Mucosa of rectum (tissue), 2 donors: ENCODE data around the gene F3.
A peak's percentile ranks its signal among the peaks of the same experiment; 100 is the strongest.

Experiments used
- H3K27ac ChIP-seq, 2 donors: one replicate each; pipeline ENCODE4 v1.7.0; 2013; ENCODE audit warnings: inconsistent platforms in 2 of 2, low read depth in 2 of 2, low read length in 2 of 2
- H3K27me3 ChIP-seq, 2 donors: one replicate each; pipeline ENCODE4 v1.7.0; 2013; ENCODE audit warnings: low read length in 2 of 2; ENCODE audit not compliant: control insufficient read depth in 2 of 2, insufficient read depth in 2 of 2
- H3K36me3 ChIP-seq, 2 donors: one replicate each; pipeline ENCODE4 v1.7.0; 2013; ENCODE audit warnings: low read length in 2 of 2; ENCODE audit not compliant: control insufficient read depth in 2 of 2, insufficient read depth in 2 of 2
- H3K4me1 ChIP-seq, 2 donors: one replicate each; pipeline ENCODE4 v1.7.0; 2013; ENCODE audit warnings: low read length in 2 of 2, mild to moderate bottlenecking in 1 of 2; ENCODE audit not compliant: control insufficient read depth in 2 of 2, insufficient read depth in 2 of 2
- H3K4me3 ChIP-seq, 2 donors: one replicate each; pipeline ENCODE4 v1.7.0; 2013; ENCODE audit warnings: low read length in 2 of 2
- H3K9ac ChIP-seq, 2 donors: one replicate each; pipeline ENCODE4 v1.7.0; 2013; ENCODE audit warnings: low read length in 2 of 2, low read depth in 1 of 2, mild to moderate bottlenecking in 1 of 2
- H3K9me3 ChIP-seq, 2 donors: one replicate each; pipeline ENCODE4 v1.7.0; 2013; ENCODE audit warnings: low read length in 2 of 2; ENCODE audit not compliant: control insufficient read depth in 2 of 2
- donor health status: healthy.
- donor health status: Normal muscosa, but diverticular disease.

Gene F3

DNA sequence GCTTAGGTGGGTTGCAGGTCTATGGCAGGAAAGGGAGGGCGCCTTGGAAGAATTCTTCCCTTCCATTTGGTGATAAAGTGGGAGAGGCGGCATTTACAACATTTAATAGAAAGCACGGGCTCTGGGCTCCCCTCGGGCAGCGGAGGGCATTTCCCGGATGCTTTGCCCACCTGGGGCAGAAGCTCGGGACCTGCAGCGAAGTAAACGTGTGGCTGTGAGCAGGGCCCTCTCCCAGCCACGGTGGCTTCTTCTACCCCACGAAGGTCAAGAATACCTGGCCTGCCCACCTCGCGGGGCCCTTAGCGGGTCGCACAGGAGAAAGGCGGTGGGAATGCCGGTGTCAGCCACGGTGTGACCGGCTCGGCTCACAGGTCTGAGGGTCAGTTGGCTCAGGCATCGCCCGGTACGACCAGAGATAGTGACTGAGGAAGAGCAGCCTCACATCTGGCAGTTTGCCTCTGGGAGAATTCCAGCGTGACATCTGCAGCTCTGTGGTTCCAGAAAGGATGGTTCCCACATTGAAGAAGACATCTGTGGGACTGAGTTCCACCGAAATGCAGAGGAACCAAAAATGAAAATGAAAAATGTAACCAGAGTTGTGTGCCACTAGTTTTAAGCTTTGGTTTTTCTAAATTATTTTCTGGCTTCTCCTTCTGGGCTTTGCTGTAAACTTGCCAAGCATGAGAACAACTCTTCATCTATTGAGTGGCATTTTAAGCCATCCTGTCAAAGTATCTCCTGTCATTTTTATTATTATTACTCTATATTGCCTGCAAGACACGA, 720 bp upstream of the F3 start:
- H3K9ac ChIP-seq, result peak overlapping the region; percentile 83 to 95
- no peaks in the 10 kb centered on the region for H3K9me3 ChIP-seq
- peaks cover 3 to 4% of the 10 kb centered on the region in 2 donors for H3K36me3 ChIP-seq
- peak overlapping the region; percentile 85 to 87 for H3K27ac ChIP-seq
- H3K27me3 ChIP-seq, result peaks cover 0 to 3% of the 10 kb centered on the region in 2 donors
- peaks cover 10 to 11% of the 10 kb centered on the region in 2 donors for H3K4me1 ChIP-seq
- peak overlapping the region; percentile 83 to 87 for H3K4me3 ChIP-seq

DNA sequence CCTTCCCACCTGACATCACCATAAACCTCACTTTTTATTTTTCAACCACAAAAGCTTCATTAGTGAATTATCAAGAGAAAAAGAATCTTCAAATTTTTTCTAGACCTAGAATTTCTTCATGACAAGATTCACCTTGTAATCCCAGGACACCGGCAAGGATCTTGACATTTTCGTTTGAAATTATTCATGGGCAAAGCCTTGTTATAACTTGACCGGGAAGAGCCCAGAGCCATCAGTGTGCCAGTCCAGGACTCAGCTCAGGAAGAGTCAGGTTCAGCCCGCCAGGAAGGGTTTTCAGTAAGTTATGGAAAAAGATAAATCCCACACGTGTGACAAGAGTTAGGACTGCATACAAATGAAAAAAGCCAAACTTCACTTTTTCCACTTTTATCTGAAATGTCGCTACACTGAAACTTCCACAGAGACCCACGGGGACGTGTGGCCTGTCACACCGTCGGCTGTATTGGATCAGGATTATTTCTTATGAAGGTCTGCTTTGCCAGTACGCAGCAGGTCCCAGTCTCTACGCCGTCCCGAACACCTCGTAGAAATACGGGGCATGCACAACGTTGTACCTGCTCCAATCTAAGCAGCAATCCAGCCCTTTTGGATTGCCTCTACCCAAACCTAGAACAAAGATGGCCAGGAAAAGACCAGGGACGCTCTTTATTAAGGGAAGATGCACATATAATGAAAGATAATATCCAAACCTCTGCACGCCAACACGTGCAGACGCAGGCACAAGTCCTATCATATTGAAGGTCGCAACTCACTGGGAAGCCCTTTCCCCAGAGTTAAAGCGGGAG, 916 bp downstream of the F3 start:
- Histone ChIP-seq H3K9ac (peak overlapping the region; percentile 68 to 95), H3K4me3 (peak overlapping the region; percentile 83 to 87), H3K36me3 (peaks cover 3 to 10% of the 10 kb centered on the region in 2 donors), H3K27ac (peak overlapping the region; percentile 82 to 87), H3K9me3 (no peaks in the 10 kb centered on the region), H3K27me3 (peaks cover 0 to 3% of the 10 kb centered on the region in 2 donors), H3K4me1 (peaks cover 10 to 11% of the 10 kb centered on the region in 2 donors)

DNA sequence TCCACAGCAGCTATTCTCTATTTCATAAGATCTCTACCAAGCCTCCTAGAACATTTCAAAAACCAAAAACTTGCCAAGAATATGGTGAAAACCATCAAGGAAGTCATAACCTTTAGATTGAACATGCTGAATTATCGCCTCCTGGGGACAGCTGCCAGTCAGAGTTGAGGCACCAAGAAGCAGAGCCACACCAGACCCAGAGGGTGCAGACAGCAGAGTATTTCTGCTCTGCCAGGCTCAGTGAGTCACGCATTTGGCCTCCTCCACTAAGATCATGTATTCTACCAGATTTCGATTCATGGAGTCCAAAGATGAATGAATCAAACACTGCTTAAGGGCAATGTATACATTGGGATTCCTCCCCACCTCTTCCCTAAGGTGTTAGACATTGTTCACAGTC, 2.1 kb downstream of the F3 start:
- Histone ChIP-seq H3K4me3 (peak overlapping the region; percentile 47 to 49), H3K27me3 (peaks cover 0 to 3% of the 10 kb centered on the region in 2 donors), H3K36me3 (peaks cover 13 to 16% of the 10 kb centered on the region in 2 donors), H3K27ac (peak overlapping the region; percentile 23 to 28), H3K9ac (no peak overlapping the region), H3K4me1 (peaks cover 10 to 11% of the 10 kb centered on the region in 2 donors), H3K9me3 (no peaks in the 10 kb centered on the region)

DNA sequence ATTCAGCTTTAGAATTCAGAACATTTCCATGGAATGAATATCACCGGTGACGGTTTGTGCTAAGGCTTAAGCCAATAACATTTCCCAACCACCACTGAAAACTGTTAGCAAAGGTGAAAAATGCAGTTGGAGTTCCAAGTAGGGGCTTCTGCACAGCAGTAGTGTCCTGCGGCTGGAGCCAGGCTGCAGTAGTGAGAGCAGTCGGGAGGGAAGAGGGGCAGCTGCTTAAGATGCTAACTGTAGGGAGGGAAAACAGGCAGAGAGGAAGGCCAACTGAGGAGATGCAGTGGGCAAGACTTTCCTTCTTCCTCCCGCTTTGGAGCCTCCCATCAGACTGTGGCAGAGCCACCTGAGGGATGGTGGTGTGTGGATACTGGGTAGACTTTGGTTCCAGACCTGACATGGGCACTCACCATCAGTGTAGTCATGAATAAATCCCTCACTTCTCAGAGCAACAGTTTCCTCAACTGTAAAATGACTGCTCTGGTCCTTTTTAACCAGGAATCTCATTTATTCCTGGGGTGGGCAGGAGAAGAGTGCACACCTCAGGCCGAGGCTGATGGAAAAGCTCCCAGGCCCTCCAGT, 3.2 kb downstream of the F3 start:
- Histone ChIP-seq H3K4me1 (peaks cover 10 to 11% of the 10 kb centered on the region in 2 donors), H3K9me3 (no peaks in the 10 kb centered on the region), H3K36me3 (peaks cover 13 to 18% of the 10 kb centered on the region in 2 donors), H3K9ac (peak overlapping the region in 1 of 2 donors; percentile 27), H3K27me3 (peaks cover 0 to 3% of the 10 kb centered on the region in 2 donors), H3K4me3 (peak overlapping the region; percentile 34 to 41), H3K27ac (peak overlapping the region; percentile 38 to 42)

DNA sequence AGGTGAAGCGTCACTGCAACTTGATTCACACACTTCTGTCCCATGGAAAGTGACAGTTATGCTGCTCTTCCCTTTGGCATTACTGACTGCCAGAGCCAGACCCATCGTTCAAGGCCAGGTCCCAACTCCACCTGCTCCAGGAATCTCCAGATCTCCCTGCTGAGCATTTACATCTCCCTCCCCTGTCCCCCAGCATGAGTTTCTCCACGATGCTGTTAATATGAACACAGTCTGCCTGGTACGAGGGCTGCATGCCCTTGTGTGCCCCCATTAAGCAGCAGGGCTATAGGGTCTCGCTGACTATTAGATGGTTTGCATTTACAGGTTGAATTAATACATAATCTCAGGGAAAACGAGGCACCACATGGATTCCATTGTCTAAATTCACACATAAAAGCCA, 4.3 kb downstream of the F3 start:
- Histone ChIP-seq H3K27me3 (peaks cover 0 to 3% of the 10 kb centered on the region in 2 donors), H3K27ac (peak overlapping the region; percentile 20 to 35), H3K9ac (no peak overlapping the region), H3K4me3 (peak overlapping the region in 1 of 2 donors; percentile 35), H3K4me1 (peaks cover 2 to 8% of the 10 kb centered on the region in 2 donors), H3K36me3 (peaks cover 13 to 18% of the 10 kb centered on the region in 2 donors), H3K9me3 (no peaks in the 10 kb centered on the region)

DNA sequence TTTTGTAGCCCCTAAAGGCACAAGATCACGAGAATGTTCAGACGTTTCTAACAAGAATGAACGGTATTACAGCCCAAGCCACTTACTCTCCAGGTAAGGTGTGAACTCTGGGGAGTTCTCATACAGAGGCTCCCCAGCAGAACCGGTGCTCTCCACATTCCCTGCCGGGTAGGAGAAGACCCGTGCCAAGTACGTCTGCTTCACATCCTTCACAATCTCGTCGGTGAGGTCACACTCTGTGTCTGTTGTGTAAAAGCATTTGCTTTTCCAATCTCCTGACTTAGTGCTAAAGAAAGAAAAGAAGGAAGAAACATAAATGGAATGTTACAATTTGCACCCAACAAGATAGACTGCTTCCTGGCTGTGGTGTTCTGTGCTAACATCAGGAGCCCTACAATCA, 5.7 kb downstream of the F3 start:
- H3K36me3 ChIP-seq, result peaks cover 18 to 25% of the 10 kb centered on the region in 2 donors
- no peak overlapping the region for H3K9ac ChIP-seq
- no peaks in the 10 kb centered on the region for H3K9me3 ChIP-seq
- H3K27ac ChIP-seq, result peak overlapping the region in 1 of 2 donors; percentile 18
- peaks cover 0 to 4% of the 10 kb centered on the region in 2 donors for H3K4me1 ChIP-seq
- peak overlapping the region in 1 of 2 donors; percentile 9 for H3K4me3 ChIP-seq
- H3K27me3 ChIP-seq, result peaks cover 0 to 2% of the 10 kb centered on the region in 2 donors

DNA sequence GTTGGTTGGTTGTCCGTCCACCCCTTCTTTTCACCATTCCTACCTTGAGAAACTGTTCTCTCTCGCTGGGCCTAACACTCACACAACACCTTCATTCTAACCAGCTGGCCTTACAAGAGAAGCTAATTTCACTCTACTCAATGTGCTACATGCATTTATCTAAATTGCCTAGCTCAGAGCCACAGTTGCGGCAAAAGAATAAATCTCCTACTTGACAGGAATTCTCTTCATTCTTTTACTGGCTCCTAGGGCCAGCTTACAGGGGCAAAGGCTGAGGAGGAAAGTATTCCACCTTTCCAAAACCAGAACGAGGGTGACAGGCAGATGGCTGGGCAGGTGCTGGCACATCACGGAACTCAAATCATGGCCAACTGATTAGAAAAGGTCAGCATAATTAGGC, 6.5 kb downstream of the F3 start:
- Histone ChIP-seq H3K36me3 (peaks cover 23 to 25% of the 10 kb centered on the region in 2 donors), H3K27me3 (no peaks in the 10 kb centered on the region), H3K9ac (no peak overlapping the region), H3K9me3 (no peaks in the 10 kb centered on the region), H3K27ac (no peak overlapping the region), H3K4me1 (no peaks in the 10 kb centered on the region), H3K4me3 (no peak overlapping the region)

DNA sequence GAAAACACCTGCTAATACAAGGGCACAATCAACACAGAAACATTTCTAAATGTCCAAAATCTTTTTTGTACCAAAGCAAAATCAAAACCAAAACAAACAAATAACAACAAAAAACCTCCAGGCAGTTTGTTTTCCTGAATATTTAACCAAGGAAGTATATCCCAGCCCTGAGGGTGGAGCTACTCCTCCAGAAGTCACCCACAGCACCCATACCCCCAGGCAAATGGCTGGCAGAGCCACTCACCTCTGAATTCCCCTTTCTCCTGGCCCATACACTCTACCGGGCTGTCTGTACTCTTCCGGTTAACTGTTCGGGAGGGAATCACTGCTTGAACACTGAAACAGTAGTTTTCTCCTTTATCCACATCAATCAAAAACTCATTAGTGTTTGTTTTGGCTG, 9.5 kb downstream of the F3 start:
- H3K4me1 ChIP-seq, result no peaks in the 10 kb centered on the region
- H3K9ac ChIP-seq, result no peak overlapping the region
- H3K4me3 ChIP-seq, result no peak overlapping the region
- H3K36me3 ChIP-seq, result peaks cover 20 to 21% of the 10 kb centered on the region in 2 donors
- no peaks in the 10 kb centered on the region for H3K9me3 ChIP-seq
- H3K27me3 ChIP-seq, result no peaks in the 10 kb centered on the region
- H3K27ac ChIP-seq, result no peak overlapping the region

DNA sequence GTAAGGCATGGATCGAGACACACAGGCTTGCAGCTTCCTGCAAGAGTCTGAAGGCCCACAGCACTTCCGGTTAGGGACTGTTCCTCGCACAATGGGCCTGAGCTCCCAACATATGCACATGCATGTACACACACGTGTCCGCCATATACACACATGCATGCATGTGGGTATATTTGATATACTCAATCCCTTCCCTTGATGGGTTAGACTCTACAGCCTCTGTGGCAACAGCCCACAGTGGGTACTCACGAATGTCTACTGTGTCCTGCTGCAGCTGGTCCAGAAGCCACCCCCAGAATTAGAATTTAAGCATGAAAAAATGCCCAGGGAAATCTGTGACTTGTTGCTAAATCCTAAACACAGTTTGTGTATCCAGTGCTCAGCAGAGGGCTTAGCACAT, 9.9 kb downstream of the F3 start:
- no peaks in the 10 kb centered on the region for H3K4me1 ChIP-seq

More for the DNA sequence above, 9.9 kb downstream of the F3 start:
- no peak overlapping the region for H3K4me3 ChIP-seq
- H3K27ac ChIP-seq, result no peak overlapping the region
- no peaks in the 10 kb centered on the region for H3K9me3 ChIP-seq
- H3K36me3 ChIP-seq, result peaks cover 20 to 21% of the 10 kb centered on the region in 2 donors
- H3K9ac ChIP-seq, result no peak overlapping the region
- no peaks in the 10 kb centered on the region for H3K27me3 ChIP-seq
